Brain microvascular endothelial cell (primary cell): Measurements from ENCODE around the gene C16orf89.
"Not testable (repeated sequence)": the region's sequence is repeated elsewhere in the genome, so short reads cannot be mapped to it uniquely, and the experiment has no call there.

Experiments
- DNase-seq: peaks from one replicate; pipeline ENCODE4 v3.0.0-alpha.2; 2020
- H3K27ac ChIP-seq: fragments of 250-450 bp; sonication (Bioruptor Pico); 2 replicates; pipeline ENCODE4 v1.5.1; 2020; ENCODE audit warnings: mild to moderate bottlenecking, moderate library complexity
- H3K27me3 ChIP-seq: fragments of 250-450 bp; sonication (Bioruptor Pico); replicated peaks from 2 replicates; pipeline ENCODE4 v1.5.1; 2020; ENCODE audit warnings: mild to moderate bottlenecking
- H3K36me3 ChIP-seq: fragments of 250-450 bp; sonication (Bioruptor Pico); replicated peaks from 2 replicates; pipeline ENCODE4 v1.5.1; 2020; ENCODE audit warnings: mild to moderate bottlenecking
- H3K4me3 ChIP-seq: 2 replicates; pipeline ENCODE4 v1.5.1; 2011; ENCODE audit warnings: low read depth, mild to moderate bottlenecking, control low read depth, low read length, moderate library complexity
- CTCF ChIP-seq: IDR thresholded peaks from 2 replicates; pipeline ENCODE4 v1.5.1; 2011; ENCODE audit warnings: low read depth, mild to moderate bottlenecking, moderate library complexity, low read length, control low read depth, inconsistent platforms; ENCODE audit errors: missing control alignments
- in situ Hi-C: cut with HindIII; loops from 2 replicates; pipeline ENCODE4 v1.10.0; 2017; ENCODE audit warnings: low sequenced_read_pairs, low pct_ligation_motif_present

C16orf89 gene

DNA sequence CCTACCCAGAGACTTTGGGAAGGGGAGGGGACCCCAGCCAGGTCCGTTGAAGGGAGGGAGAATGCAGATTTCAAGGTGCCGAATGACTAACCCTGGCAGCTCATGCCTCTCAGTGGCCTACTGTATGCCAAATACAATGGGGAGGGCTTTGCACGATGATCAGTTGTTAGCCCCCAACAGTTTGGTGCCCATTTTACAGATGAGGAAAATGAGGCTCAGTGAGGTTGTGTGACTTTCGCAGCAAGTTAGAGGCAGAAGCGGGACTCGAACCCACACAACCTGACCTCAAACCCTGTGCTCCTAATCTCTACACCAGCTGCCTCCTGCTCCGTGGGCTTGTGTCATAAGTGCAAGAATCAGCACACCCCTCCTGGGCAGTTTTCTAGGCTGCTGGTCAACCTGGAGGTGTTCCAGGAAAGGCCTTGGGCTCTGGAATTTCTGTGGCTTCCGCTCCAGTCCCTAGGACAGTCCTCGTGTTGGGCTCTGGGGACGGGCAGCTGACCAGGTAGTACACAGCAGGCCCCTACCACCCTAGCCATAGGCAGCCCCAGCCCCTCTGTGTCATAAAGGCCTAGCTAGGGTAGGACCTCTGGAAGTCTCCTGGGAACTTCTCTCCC, 20.1 kb downstream of the C16orf89 start:
- no peak for TF ChIP-seq CTCF

GRCh38 chr16:5044581-5044980, 21.2 kb downstream of the C16orf89 start:
- H3K4me3 ChIP-seq, H3K36me3 ChIP-seq, H3K27ac ChIP-seq, in situ Hi-C loops, H3K27me3 ChIP-seq, DNase-seq: not testable (repeated sequence)

More for the DNA sequence above, 20.1 kb downstream of the C16orf89 start:
- Histone ChIP-seq H3K4me3 (no peak overlapping the region), H3K27ac (no peak overlapping the region), H3K36me3 (no peaks in the 10 kb centered on the region), H3K27me3 (no peaks in the 10 kb centered on the region)
- no peak for DNase-seq
- in situ Hi-C loops, result no loop called here

GRCh38 chr16:5044011-5044540, 21.7 kb downstream of the C16orf89 start:
- no peak for DNase-seq
- H3K36me3 ChIP-seq, result no peaks in the 10 kb centered on the region
- H3K27me3 ChIP-seq, result no peaks in the 10 kb centered on the region
- in situ Hi-C loops, result no loop called here
- H3K27ac ChIP-seq, result no peak overlapping the region
- no peak for TF ChIP-seq CTCF
- no peak overlapping the region for H3K4me3 ChIP-seq

GRCh38 chr16:5042574-5043171, 23.1 kb downstream of the C16orf89 start:
- H3K4me3 ChIP-seq, result no peak overlapping the region
- no peaks in the 10 kb centered on the region for H3K36me3 ChIP-seq
- in situ Hi-C loops, result no loop called here
- TF ChIP-seq CTCF, result peak; percentile 25
- no peaks in the 10 kb centered on the region for H3K27me3 ChIP-seq
- DNase-seq, result peak; percentile 24
- no peak overlapping the region for H3K27ac ChIP-seq

- DNase-seq, result peak; percentile 44
- in situ Hi-C loops, result no loop called here
- no peak for TF ChIP-seq CTCF
- Histone ChIP-seq H3K27ac (no peak overlapping the region), H3K36me3 (no peaks in the 10 kb centered on the region), H3K4me3 (no peak overlapping the region), H3K27me3 (no peaks in the 10 kb centered on the region)
Measured at GRCh38 chr16:5041600-5042133, 24.1 kb downstream of the C16orf89 start.

- no peak overlapping the region for H3K4me3 ChIP-seq
- in situ Hi-C loops, result no loop called here
- no peak overlapping the region for H3K27ac ChIP-seq
- no peaks in the 10 kb centered on the region for H3K36me3 ChIP-seq
- no peak for DNase-seq
- TF ChIP-seq CTCF, result no peak
- no peaks in the 10 kb centered on the region for H3K27me3 ChIP-seq
Measured at GRCh38 chr16:5040451-5040850, 25.3 kb downstream of the C16orf89 start.
